Muscle layer of duodenum (tissue), 2 donors: ENCODE results near the gene OR6M1.

Source experiments
- H3K27ac ChIP-seq: one replicate; pipeline ENCODE4 v1.7.0; 2013; ENCODE audit warnings: mild to moderate bottlenecking, low read length
- H3K27me3 ChIP-seq: one replicate; pipeline ENCODE4 v1.7.0; 2013; ENCODE audit warnings: low read depth, mild to moderate bottlenecking, control low read depth, low read length
- H3K36me3 ChIP-seq, 2 donors: one replicate each; pipeline ENCODE4 v1.7.0; 2013; ENCODE audit warnings: low read length in 2 of 2, control low read depth in 1 of 2, mild to moderate bottlenecking in 1 of 2; ENCODE audit not compliant: insufficient read depth in 2 of 2, control insufficient read depth in 1 of 2
- H3K4me1 ChIP-seq, 2 donors: one replicate each; pipeline ENCODE4 v1.7.0; 2013; ENCODE audit warnings: low read length in 2 of 2, mild to moderate bottlenecking in 2 of 2, control low read depth in 1 of 2, moderate library complexity in 1 of 2; ENCODE audit not compliant: insufficient read depth in 2 of 2, control insufficient read depth in 1 of 2
- H3K4me3 ChIP-seq, 2 donors: one replicate each; pipeline ENCODE4 v1.7.0; 2013; ENCODE audit warnings: low read length in 2 of 2, low read depth in 1 of 2, mild to moderate bottlenecking in 1 of 2
- H3K9me3 ChIP-seq, 2 donors: one replicate each; pipeline ENCODE4 v1.7.0; 2013; ENCODE audit warnings: low read length in 2 of 2, control low read depth in 1 of 2, mild to moderate bottlenecking in 1 of 2; ENCODE audit not compliant: control insufficient read depth in 1 of 2
- donor health status: healthy.

Gene OR6M1

GRCh38 chr11:123806249-123806648 lies at the start of gene OR6M1:
OR6M1 (minus strand) TSS chr11:123806349; CDS start chr11:123806349, 0 bp downstream.
- H3K4me3 ChIP-seq, result no peak within 1 kb of the TSS
- no peaks in the 10 kb centered on the region for H3K27me3 ChIP-seq
- H3K9me3 ChIP-seq, result no peaks in the 10 kb centered on the region

GRCh38 chr11:123853038-123853437 lies 46.9 kb upstream of the OR6M1 start:
- Histone ChIP-seq H3K4me3 (no peak overlapping the region), H3K27me3 (no peaks in the 10 kb centered on the region), H3K27ac (no peak overlapping the region), H3K9me3 (no peaks in the 10 kb centered on the region), H3K36me3 (no peaks in the 10 kb centered on the region), H3K4me1 (no peaks in the 10 kb centered on the region)

More at GRCh38 chr11:123806249-123806648, at the start of gene OR6M1:
- H3K4me1 ChIP-seq, result no peaks in the 10 kb centered on the region
- no peaks in the 10 kb centered on the region for H3K36me3 ChIP-seq
- H3K27ac ChIP-seq, result no peak within 1 kb of the TSS

- no peak overlapping the region for H3K4me3 ChIP-seq
- H3K36me3 ChIP-seq, result no peaks in the 10 kb centered on the region
- no peaks in the 10 kb centered on the region for H3K9me3 ChIP-seq
- H3K27ac ChIP-seq, result no peak overlapping the region
- no peaks in the 10 kb centered on the region for H3K4me1 ChIP-seq
- no peaks in the 10 kb centered on the region for H3K27me3 ChIP-seq
These were observed 46.2 kb upstream of the OR6M1 start for GRCh38 chr11:123852321-123852720.

GRCh38 chr11:123851110-123851509 lies 45.0 kb upstream of the OR6M1 start:
- H3K4me1 ChIP-seq, result no peaks in the 10 kb centered on the region
- no peak overlapping the region for H3K27ac ChIP-seq
- H3K36me3 ChIP-seq, result no peaks in the 10 kb centered on the region
- H3K9me3 ChIP-seq, result no peaks in the 10 kb centered on the region
- H3K4me3 ChIP-seq, result no peak overlapping the region
- H3K27me3 ChIP-seq, result no peaks in the 10 kb centered on the region

- Histone ChIP-seq H3K27me3 (no peaks in the 10 kb centered on the region), H3K9me3 (no peaks in the 10 kb centered on the region), H3K4me3 (no peak overlapping the region), H3K4me1 (no peaks in the 10 kb centered on the region), H3K27ac (no peak overlapping the region), H3K36me3 (no peaks in the 10 kb centered on the region)
These were observed 35.0 kb upstream of the OR6M1 start for GRCh38 chr11:123841174-123841573.

- H3K4me3 ChIP-seq, result no peak overlapping the region
- no peaks in the 10 kb centered on the region for H3K9me3 ChIP-seq
- H3K27ac ChIP-seq, result no peak overlapping the region
- no peaks in the 10 kb centered on the region for H3K36me3 ChIP-seq
- H3K27me3 ChIP-seq, result no peaks in the 10 kb centered on the region
- H3K4me1 ChIP-seq, result no peaks in the 10 kb centered on the region
These were observed 33.0 kb upstream of the OR6M1 start for GRCh38 chr11:123839131-123839530.

- no peak overlapping the region for H3K4me3 ChIP-seq
- H3K36me3 ChIP-seq, result no peaks in the 10 kb centered on the region
These were observed 32.5 kb upstream of the OR6M1 start for GRCh38 chr11:123838659-123839058.

GRCh38 chr11:123838199-123838598 lies 32.0 kb upstream of the OR6M1 start:
- Histone ChIP-seq H3K36me3 (no peaks in the 10 kb centered on the region), H3K27ac (no peak overlapping the region), H3K9me3 (no peaks in the 10 kb centered on the region), H3K4me3 (no peak overlapping the region), H3K4me1 (no peaks in the 10 kb centered on the region), H3K27me3 (no peaks in the 10 kb centered on the region)

More at GRCh38 chr11:123838659-123839058, 32.5 kb upstream of the OR6M1 start:
- H3K4me1 ChIP-seq, result no peaks in the 10 kb centered on the region
- no peaks in the 10 kb centered on the region for H3K9me3 ChIP-seq
- H3K27me3 ChIP-seq, result no peaks in the 10 kb centered on the region
- no peak overlapping the region for H3K27ac ChIP-seq

GRCh38 chr11:123833095-123833494 lies 26.9 kb upstream of the OR6M1 start:
- H3K4me1 ChIP-seq, result no peaks in the 10 kb centered on the region
- H3K27ac ChIP-seq, result no peak overlapping the region
- H3K9me3 ChIP-seq, result no peaks in the 10 kb centered on the region
- H3K36me3 ChIP-seq, result no peaks in the 10 kb centered on the region
- no peak overlapping the region for H3K4me3 ChIP-seq
- no peaks in the 10 kb centered on the region for H3K27me3 ChIP-seq

GRCh38 chr11:123829745-123830144 lies 23.6 kb upstream of the OR6M1 start:
- H3K36me3 ChIP-seq, result no peaks in the 10 kb centered on the region
- H3K4me3 ChIP-seq, result no peak overlapping the region
- no peaks in the 10 kb centered on the region for H3K4me1 ChIP-seq
- H3K27ac ChIP-seq, result no peak overlapping the region
- H3K9me3 ChIP-seq, result no peaks in the 10 kb centered on the region
- no peaks in the 10 kb centered on the region for H3K27me3 ChIP-seq

- Histone ChIP-seq H3K4me1 (no peaks in the 10 kb centered on the region), H3K9me3 (no peaks in the 10 kb centered on the region), H3K27me3 (no peaks in the 10 kb centered on the region), H3K4me3 (no peak overlapping the region), H3K36me3 (no peaks in the 10 kb centered on the region), H3K27ac (no peak overlapping the region)
These were observed 16.4 kb upstream of the OR6M1 start for GRCh38 chr11:123822599-123822998.

- no peaks in the 10 kb centered on the region for H3K27me3 ChIP-seq
- H3K36me3 ChIP-seq, result no peaks in the 10 kb centered on the region
- H3K27ac ChIP-seq, result no peak overlapping the region
- H3K4me1 ChIP-seq, result no peaks in the 10 kb centered on the region
- no peaks in the 10 kb centered on the region for H3K9me3 ChIP-seq
- H3K4me3 ChIP-seq, result no peak overlapping the region
These were observed 15.9 kb upstream of the OR6M1 start for GRCh38 chr11:123822032-123822431.
